Measurements from ENCODE around the gene SCUBE1. TPM values are rescaled to one million over a fixed set of nuclear protein-coding genes. Genes with fewer than 3 reads are reported as not detected.
A peak's percentile ranks its signal among the peaks of the same experiment; 100 is the strongest.

SCUBE1 gene
- total RNA-seq, 1 experiment from 2014 or later = not detected

- Histone ChIP-seq H3K9me3 (ENCODE audit: insufficient read depth, low read depth) (no peaks in the 10 kb centered on the region), H4K20me1 (ENCODE audit: insufficient read depth) (no peaks in the 10 kb centered on the region), H3K4me1 (replicated peaks; ENCODE audit: insufficient read depth) (no peaks in the 10 kb centered on the region), H3K27me3 (ENCODE audit: insufficient read depth, low read depth) (peaks cover 46% of the 10 kb centered on the region), H2AFZ (no peak overlapping the region), H3K79me2 (ENCODE audit: low read depth) (no peaks in the 10 kb centered on the region), H3K9me2 (ENCODE audit: insufficient read depth) (no peaks in the 10 kb centered on the region), H3F3A (ENCODE audit: insufficient read depth, low read depth) (0 out of 2 replicates have a peak, but pooled peaks cover 7% of the 10 kb centered on the region), H3K4me2 (no peak overlapping the region), H3K27ac (no peak overlapping the region), H3K4me3 (no peak overlapping the region), H3K36me3 (ENCODE audit: low read depth) (no peaks in the 10 kb centered on the region)
- CTCF ChIA-PET = no interaction called here
- no TSS peak for BruUV-seq (replicated peaks)
- intact Hi-C loops (cut with micrococcal nuclease; ENCODE audit: unreplicated experiment) = loop anchor here (5.0 to 10.0 kb wide), 2 partner anchors 42 to 446 kb away; no protein-coding TSS in a partner anchor
- TF ChIP-seq CTCF (conservative IDR thresholded peaks at IDR 0.05) (no peak), EZH2 (IDR thresholded peaks at IDR 0.05; ENCODE audit: low read depth) (no peak)
- DNase-seq = no peak
- POLR2A ChIA-PET (ENCODE audit: unreplicated experiment) = no interaction called here
These were observed 112.6 kb downstream of the SCUBE1 start for GRCh38 chr22:43230571-43230970.

GRCh38 chr22:43228863-43229262 lies 114.3 kb downstream of the SCUBE1 start:
- no peak for DNase-seq
- Histone ChIP-seq H3K9me2 (ENCODE audit: insufficient read depth) (no peaks in the 10 kb centered on the region), H3K4me1 (replicated peaks; ENCODE audit: insufficient read depth) (no peaks in the 10 kb centered on the region), H3K27me3 (ENCODE audit: insufficient read depth, low read depth) (peaks cover 45% of the 10 kb centered on the region), H3K36me3 (ENCODE audit: low read depth) (no peaks in the 10 kb centered on the region), H3K9me3 (ENCODE audit: insufficient read depth, low read depth) (no peaks in the 10 kb centered on the region), H3K4me2 (no peak overlapping the region), H3K79me2 (ENCODE audit: low read depth) (no peaks in the 10 kb centered on the region), H4K20me1 (ENCODE audit: insufficient read depth) (no peaks in the 10 kb centered on the region), H3K4me3 (no peak overlapping the region), H3F3A (ENCODE audit: insufficient read depth, low read depth) (0 out of 2 replicates have a peak, but pooled peaks cover 12% of the 10 kb centered on the region), H2AFZ (no peak overlapping the region), H3K27ac (no peak overlapping the region)
- BruUV-seq (replicated peaks) = no TSS peak
- no peak for TF ChIP-seq CTCF (conservative IDR thresholded peaks at IDR 0.05)
- no peak for TF ChIP-seq EZH2 (IDR thresholded peaks at IDR 0.05; ENCODE audit: low read depth)
- intact Hi-C loops (cut with micrococcal nuclease; ENCODE audit: unreplicated experiment) = loop anchor here (1.0 kb wide), 1 partner anchor 48 kb away; no protein-coding TSS in a partner anchor
- ChIA-PET POLR2A (ENCODE audit: unreplicated experiment) (no interaction called here), CTCF (interaction anchor here (0.6 to 1.5 kb wide), 4 partner anchors 41 to 361 kb away, joined by 4 to 11 read pairs (median 4); no protein-coding TSS in a partner anchor)

GRCh38 chr22:43228330-43228729 lies 114.8 kb downstream of the SCUBE1 start:
- H3K27ac ChIP-seq = no peak overlapping the region
- no peaks in the 10 kb centered on the region for H3K4me1 ChIP-seq (replicated peaks; ENCODE audit: insufficient read depth)
- H3K9me2 ChIP-seq (ENCODE audit: insufficient read depth) = no peaks in the 10 kb centered on the region
- ChIA-PET CTCF (interaction anchor here (0.6 to 1.5 kb wide), 3 partner anchors 41 to 189 kb away, joined by 4 to 9 read pairs (median 5); no protein-coding TSS in a partner anchor), POLR2A (ENCODE audit: unreplicated experiment) (interaction anchor here (0.6 kb wide), 1 partner anchor 130 kb away, joined by 34 read pairs; no protein-coding TSS in a partner anchor)
- no peaks in the 10 kb centered on the region for H3K9me3 ChIP-seq (ENCODE audit: insufficient read depth, low read depth)
- H3K36me3 ChIP-seq (ENCODE audit: low read depth) = no peaks in the 10 kb centered on the region
- TF ChIP-seq EZH2 (IDR thresholded peaks at IDR 0.05; ENCODE audit: low read depth) = no peak
- peak; percentile 67 for TF ChIP-seq CTCF (conservative IDR thresholded peaks at IDR 0.05)
- no peak overlapping the region for H3K4me2 ChIP-seq
- H3K79me2 ChIP-seq (ENCODE audit: low read depth) = no peaks in the 10 kb centered on the region
- H4K20me1 ChIP-seq (ENCODE audit: insufficient read depth) = no peaks in the 10 kb centered on the region
- intact Hi-C loops (cut with micrococcal nuclease; ENCODE audit: unreplicated experiment) = loop anchor here (1.0 kb wide), 1 partner anchor 47 kb away; no protein-coding TSS in a partner anchor
- peak in 1 of 2 experiments; percentile 64 for DNase-seq
- 0 out of 2 replicates have a peak, but pooled peaks cover 12% of the 10 kb centered on the region for H3F3A ChIP-seq (ENCODE audit: insufficient read depth, low read depth)
- H3K27me3 ChIP-seq (ENCODE audit: insufficient read depth, low read depth) = peaks cover 43% of the 10 kb centered on the region
- no peak overlapping the region for H2AFZ ChIP-seq
- no peak overlapping the region for H3K4me3 ChIP-seq
- no TSS peak for BruUV-seq (replicated peaks)

Data from PC-9 (cell line).